ENCODE results near the gene ATG10.
"Not testable (repeated sequence)": the region's sequence is repeated elsewhere in the genome, so short reads cannot be mapped to it uniquely, and the experiment has no call there.

Gene ATG10

DNA sequence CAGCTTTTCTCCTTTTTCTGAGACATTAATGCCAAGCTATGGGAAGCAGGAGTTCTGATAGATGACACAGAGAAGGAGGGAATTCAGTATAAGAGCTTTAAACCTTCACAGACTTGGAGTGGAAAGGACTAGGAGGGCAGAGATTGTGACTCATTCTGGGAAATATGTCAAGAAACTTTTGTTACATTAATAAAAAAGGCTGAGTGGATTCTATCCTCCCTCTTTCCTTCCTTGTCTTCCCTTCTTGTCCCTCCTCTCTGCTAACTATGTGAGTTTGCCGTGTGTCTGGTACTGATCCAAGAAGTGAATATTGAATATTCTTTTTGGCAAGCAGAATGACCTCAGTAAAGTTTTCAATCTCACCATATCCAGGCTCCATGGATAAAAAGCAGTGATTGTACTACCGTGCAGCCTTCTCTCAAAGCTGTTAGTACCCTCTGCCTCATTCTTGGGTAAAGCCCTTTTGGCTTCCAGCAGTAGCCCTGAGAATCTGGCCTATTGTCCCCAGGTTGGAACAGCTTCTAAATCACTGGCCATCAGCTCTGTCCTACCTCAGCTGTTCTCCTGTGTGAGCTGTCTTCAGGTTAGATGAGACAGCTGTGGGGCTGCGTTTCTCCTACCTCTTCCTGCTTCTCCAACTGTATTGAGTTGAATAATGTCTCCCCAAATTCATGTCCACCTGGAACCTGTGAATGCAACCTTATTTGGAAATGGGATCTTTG lies 73.9 kb downstream of the ATG10 start:
- no peak for FAIRE-seq
- no peak for DNase-seq (ENCODE audit: extremely low spot score, insufficient read length, low read depth)

DNA sequence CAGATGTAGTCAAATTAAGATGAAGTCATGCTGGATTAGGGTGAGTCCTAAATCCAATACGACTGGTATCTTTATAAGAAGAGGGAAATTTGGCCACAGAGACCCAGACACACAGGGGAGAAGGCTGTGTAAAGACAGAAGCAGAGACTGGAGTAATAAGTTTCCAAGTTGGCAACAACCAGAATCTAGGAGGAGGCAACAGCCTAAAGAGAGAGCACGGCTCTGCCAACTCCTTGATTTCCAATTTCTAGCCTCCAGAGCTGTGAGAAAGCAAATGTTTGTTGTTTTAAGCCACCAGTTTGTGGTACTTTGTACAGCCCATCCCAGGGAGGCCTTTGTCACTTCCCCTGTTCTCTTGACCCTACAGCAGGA lies 74.4 kb downstream of the ATG10 start:
- FAIRE-seq (no peak), DNase-seq (ENCODE audit: extremely low spot score, insufficient read length, low read depth) (no peak)

- no peak for DNase-seq (ENCODE audit: extremely low spot score, insufficient read length, low read depth)
- FAIRE-seq: no peak
Observed at GRCh38 chr5:82050955-82051354, 79.1 kb downstream of the ATG10 start.

DNA sequence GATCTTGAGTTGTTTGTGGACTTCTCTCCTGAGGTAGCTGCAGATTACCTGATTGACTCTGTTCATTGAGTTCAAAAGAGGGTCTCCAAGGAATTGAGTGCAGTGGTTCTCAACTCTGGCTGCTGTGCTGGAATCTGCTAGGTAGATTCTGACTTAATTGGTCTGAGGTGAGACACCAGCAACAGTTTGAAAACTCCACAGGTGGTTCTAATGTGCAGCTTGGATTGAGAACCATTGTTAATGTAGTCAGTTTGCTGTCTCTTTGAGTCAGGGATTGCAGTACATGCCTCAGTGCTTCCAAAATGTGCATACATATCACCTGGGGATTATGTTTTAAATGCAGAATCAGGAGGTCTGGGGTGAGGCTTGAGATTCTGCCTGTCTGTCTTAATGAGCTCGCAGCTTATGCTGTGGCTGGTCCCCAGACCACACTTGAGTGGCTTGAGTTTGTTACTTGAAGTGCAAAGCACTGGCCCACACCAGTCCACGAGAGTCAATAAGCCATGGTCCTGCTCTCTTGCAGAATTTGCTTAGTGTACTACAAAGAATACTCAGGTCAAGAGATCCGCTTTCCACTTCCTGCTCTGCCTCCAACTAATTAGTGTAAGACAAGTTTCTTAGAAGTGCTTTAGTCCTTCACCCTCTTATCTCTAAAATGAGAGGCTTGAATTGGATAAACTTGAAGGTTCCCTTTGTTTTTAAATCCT lies 82.3 kb downstream of the ATG10 start:
- FAIRE-seq: no peak
- no peak for DNase-seq (ENCODE audit: extremely low spot score, insufficient read length, low read depth)

- DNase-seq (ENCODE audit: extremely low spot score, insufficient read length, low read depth) (no peak), FAIRE-seq (no peak)
Observed at GRCh38 chr5:82057051-82057450, 85.2 kb downstream of the ATG10 start.

DNA sequence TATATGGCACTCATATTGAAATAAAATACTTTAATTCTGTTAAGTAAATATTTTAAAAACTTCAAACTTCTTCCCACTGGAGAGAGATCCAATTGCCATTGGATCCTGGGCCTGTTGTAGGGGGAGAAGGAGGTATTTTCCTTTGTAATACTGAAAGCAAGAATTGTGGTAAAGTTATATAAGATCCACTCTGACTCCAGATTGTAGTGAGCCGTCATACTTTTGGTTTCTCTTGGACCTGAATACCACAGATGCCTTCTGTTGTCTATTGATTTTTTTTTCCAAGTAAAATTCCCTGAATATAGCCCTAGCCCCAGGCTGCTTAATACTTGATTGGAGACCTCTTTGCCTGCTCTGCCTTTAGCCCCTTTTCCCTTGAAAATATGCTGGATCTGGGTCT lies 86.9 kb downstream of the ATG10 start:
- DNase-seq (ENCODE audit: extremely low spot score, insufficient read length, low read depth): no peak

DNA sequence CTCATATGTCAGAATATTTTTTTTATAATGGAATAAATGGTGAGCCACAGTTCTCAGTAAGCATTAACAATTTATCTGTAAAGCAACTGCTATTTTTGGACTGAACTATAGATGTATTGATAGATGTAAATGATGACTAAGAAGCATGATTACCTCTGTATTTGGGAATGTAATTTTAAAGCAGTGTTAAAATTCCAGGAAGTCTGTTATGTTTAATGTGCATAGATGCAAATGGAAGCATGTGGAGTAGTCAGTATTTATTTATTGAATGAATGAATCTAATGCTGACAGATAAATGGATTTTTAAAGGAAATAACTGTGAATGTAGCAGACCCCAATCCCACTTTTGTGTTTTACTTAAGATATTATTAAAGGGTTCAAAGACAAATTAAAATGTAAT lies 95.0 kb downstream of the ATG10 start:
- DNase-seq (ENCODE audit: extremely low spot score, insufficient read length, low read depth) (no peak), FAIRE-seq (no peak)

More for the DNA sequence above, 86.9 kb downstream of the ATG10 start:
- FAIRE-seq: no peak

DNA sequence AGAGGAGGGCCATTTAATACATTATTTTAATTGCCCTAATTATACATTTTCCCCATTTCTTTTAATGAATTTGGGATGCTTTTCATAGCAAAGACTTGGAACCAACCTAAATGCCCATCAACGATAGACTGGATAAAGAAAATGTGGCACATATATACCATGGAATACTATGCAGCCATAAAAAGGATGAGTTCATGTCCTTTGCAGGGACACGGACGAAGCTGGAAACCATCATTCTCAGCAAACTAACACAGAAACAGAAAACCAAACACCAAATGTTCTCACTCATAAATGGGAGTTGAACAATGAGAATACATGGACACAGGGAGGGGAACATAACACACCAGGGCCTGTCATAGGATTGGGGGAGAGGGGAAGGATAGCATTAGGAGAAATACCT lies 96.2 kb downstream of the ATG10 start:
- DNase-seq (ENCODE audit: extremely low spot score, insufficient read length, low read depth): not testable (repeated sequence)
- FAIRE-seq: peak; percentile 58

GRCh38 chr5:82068723-82069122 lies 96.9 kb downstream of the ATG10 start:
- DNase-seq (ENCODE audit: extremely low spot score, insufficient read length, low read depth): no peak
- no peak for FAIRE-seq

GRCh38 chr5:82072138-82072537 lies 100.3 kb downstream of the ATG10 start:
- DNase-seq (ENCODE audit: extremely low spot score, insufficient read length, low read depth) (no peak), FAIRE-seq (no peak)

- no peak for FAIRE-seq
- no peak for DNase-seq (ENCODE audit: extremely low spot score, insufficient read length, low read depth)
Observed at GRCh38 chr5:82073179-82073578, 101.4 kb downstream of the ATG10 start.

- DNase-seq (ENCODE audit: extremely low spot score, insufficient read length, low read depth) (no peak), FAIRE-seq (no peak)
Observed at GRCh38 chr5:82074950-82075349, 103.1 kb downstream of the ATG10 start.

GRCh38 chr5:82077496-82077895 lies 105.7 kb downstream of the ATG10 start:
- no peak for DNase-seq (ENCODE audit: extremely low spot score, insufficient read length, low read depth)
- FAIRE-seq: no peak

- no peak for DNase-seq (ENCODE audit: extremely low spot score, insufficient read length, low read depth)
- FAIRE-seq: no peak
Observed at GRCh38 chr5:82091617-82092016, 119.8 kb downstream of the ATG10 start.

GRCh38 chr5:82095536-82095935 lies 123.7 kb downstream of the ATG10 start:
- DNase-seq (ENCODE audit: extremely low spot score, insufficient read length, low read depth) (no peak), FAIRE-seq (no peak)

DNA sequence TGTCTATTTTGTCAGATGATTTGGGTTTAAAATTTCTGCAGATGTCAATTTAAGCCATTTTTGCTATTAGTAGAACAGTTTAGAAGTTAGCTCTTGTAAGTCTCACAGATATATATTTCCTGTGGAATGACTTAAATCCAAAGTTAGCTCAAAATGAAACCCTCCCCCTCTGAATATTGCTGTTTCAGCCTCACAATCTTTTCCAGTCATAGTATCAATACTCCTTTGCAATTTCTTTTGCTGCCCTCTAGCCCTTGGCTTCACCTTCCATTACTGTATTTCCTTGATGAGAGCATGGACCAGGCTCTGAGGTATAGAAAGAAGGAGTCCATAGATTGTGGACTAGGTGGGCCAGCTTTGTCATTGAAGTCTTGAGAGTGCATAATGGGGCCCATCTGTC lies 124.4 kb downstream of the ATG10 start:
- no peak for FAIRE-seq
- DNase-seq (ENCODE audit: extremely low spot score, insufficient read length, low read depth): no peak

DNA sequence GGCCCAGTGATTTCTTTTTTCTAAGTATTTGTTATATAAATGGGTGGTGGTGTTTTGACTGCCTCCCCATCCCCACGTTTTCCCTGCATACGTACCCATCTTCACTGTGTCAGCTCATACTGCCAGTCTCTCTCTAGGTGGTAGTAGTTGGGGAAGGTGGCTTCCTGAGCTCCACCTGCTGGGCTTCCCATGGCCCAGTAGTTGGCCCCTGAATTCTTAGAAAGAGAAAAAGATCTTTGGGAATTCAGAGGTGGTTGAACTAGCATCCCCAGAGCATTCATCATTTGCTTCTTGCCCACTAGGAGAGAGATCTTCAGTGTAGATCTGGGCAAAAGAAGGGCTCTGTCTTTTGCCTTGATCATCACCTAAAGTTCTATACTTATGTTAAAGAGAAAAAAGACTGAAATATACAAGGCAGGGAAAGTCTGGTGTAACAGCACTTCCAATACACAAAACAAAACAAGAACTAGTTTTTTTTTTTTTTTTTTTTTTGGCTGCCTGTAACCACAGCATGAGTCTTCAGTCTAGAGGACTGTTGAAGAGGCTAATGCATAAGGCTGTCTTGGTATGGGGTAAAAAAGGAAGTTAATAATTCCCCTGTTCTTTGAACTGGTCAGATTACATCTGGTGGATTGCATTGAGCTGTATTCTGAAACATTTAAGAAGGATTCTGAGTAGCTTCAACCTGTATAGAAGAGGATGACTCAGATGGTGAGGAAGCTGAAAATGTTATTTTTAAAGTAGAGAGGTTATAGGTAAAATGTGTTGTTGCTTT lies 128.7 kb downstream of the ATG10 start:
- peak; percentile 73 for FAIRE-seq
- peak; percentile 18 for DNase-seq (ENCODE audit: extremely low spot score, insufficient read length, low read depth)

- FAIRE-seq (no peak), DNase-seq (ENCODE audit: extremely low spot score, insufficient read length, low read depth) (no peak)
Observed at GRCh38 chr5:82104872-82105271, 133.0 kb downstream of the ATG10 start.

GRCh38 chr5:82105457-82105856 lies 133.6 kb downstream of the ATG10 start:
- DNase-seq (ENCODE audit: extremely low spot score, insufficient read length, low read depth) (no peak), FAIRE-seq (no peak)

GRCh38 chr5:82106207-82106606 lies 134.4 kb downstream of the ATG10 start:
- FAIRE-seq (no peak), DNase-seq (ENCODE audit: extremely low spot score, insufficient read length, low read depth) (no peak)

DNA sequence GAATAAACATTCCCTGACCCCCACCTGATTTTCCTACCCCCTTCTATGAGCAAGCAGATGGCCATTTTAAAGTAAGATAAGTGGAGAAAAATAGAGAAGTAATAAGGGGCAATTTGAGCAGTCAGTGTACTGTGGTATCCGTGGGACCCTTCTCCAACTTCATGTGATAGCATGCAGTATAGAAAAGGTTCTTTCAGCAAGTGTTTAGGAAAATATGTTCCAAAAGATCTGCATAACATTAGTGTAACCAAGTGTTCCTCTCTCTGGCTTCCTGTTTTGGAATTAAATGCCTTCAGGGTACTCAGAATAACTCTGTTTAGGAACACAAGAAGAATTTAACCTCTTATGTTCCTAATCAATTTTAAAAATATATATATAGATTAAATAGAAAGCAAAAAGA lies 134.9 kb downstream of the ATG10 start:
- DNase-seq (ENCODE audit: extremely low spot score, insufficient read length, low read depth) (no peak), FAIRE-seq (no peak)
